HG02870 (cell line): Measurements from ENCODE around the gene TGFB2.

Source experiments
- ATAC-seq: cut with Tn5 transposase; IDR thresholded peaks from one replicate; pipeline ENCODE4 v1.9.1; 2021; ENCODE audit warnings: mild to moderate bottlenecking, moderate library complexity; ENCODE audit not compliant: unreplicated experiment

Gene TGFB2

GRCh38 chr1:218481116-218481775, 136.1 kb downstream of the TGFB2 start:
- no peak for ATAC-seq

- no peak for ATAC-seq
These were observed 137.5 kb downstream of the TGFB2 start for GRCh38 chr1:218482683-218483082.

- no peak for ATAC-seq
These were observed 140.2 kb downstream of the TGFB2 start for GRCh38 chr1:218485241-218485928.

- no peak for ATAC-seq
These were observed 143.4 kb downstream of the TGFB2 start for GRCh38 chr1:218488531-218488930.

- ATAC-seq = no peak
These were observed 143.8 kb downstream of the TGFB2 start for GRCh38 chr1:218488986-218489385.

- no peak for ATAC-seq
These were observed 145.3 kb downstream of the TGFB2 start for GRCh38 chr1:218490406-218490922.

GRCh38 chr1:218492874-218493273, 147.7 kb downstream of the TGFB2 start:
- no peak for ATAC-seq

GRCh38 chr1:218493986-218494385, 148.8 kb downstream of the TGFB2 start:
- no peak for ATAC-seq
